HCT116 (cell line): ENCODE results near the gene REXO5. TPM values are rescaled to one million over a fixed set of nuclear protein-coding genes. Genes with fewer than 3 reads are reported as not detected.
A peak's percentile ranks its signal among the peaks of the same experiment; 100 is the strongest.

Experiments used
- ATAC-seq: fragments of 200-7000 bp; cut with Tn5 transposase; 2 replicates; pipeline ENCODE4 v1.9.1; 2020; ENCODE audit warnings: mild to moderate bottlenecking, moderate library complexity
- BruUV-seq: library from RNA; stranded (reverse); fragments of 400-500 nt; replicated peaks from 2 replicates; lab custom pipeline; 2021; lab: Mats Ljungman, UMichigan
- CTCF ChIA-PET: fragments of 300-600 bp; sonication (Branson Sonifier 250); formaldehyde crosslinking; loops from one replicate; lab custom pipeline; 2021; ENCODE audit warnings: antibody characterized with exemption; lab: Charles Lee
- POLR2A ChIA-PET: fragments of 300-600, 350-600 bp; sonication (Branson Sonifier 250); formaldehyde crosslinking; loops from one replicate; lab custom pipeline; 2021; ENCODE audit warnings: antibody characterized with exemption; lab: Charles Lee
- RAD21 ChIA-PET, 2 experiments: fragments of 300-600 bp; sonication (Branson Sonifier 250); formaldehyde crosslinking; loops; one replicate each; lab custom pipeline; 2023; ENCODE audit warnings: low total read pairs in 2 of 2; ENCODE audit not compliant: uncharacterized antibody in 2 of 2, unreplicated experiment in 2 of 2, low non-redundant PET in 1 of 2; lab: Charles Lee
- DNase-seq: peaks from one replicate; pipeline ENCODE4 v3.0.0-alpha.2; 2010; ENCODE audit warnings: low read depth, low spot score
- H2AFZ ChIP-seq: fragments of 200-600 bp; shearing (Covaris generic), sonication (generic); 2 replicates; pipeline ENCODE4 v1.6.1; 2017; ENCODE audit warnings: low read depth, mixed run types, mixed read lengths, antibody characterized with exemption, low read length; ENCODE audit not compliant: poor library complexity, severe bottlenecking
- H3K27ac ChIP-seq: 2 replicates; pipeline ENCODE4 v1.5.1; 2012; ENCODE audit warnings: low read depth, low read length
- H3K27me3 ChIP-seq: fragments of 200-600 bp; sonication (generic); 2 replicates; pipeline ENCODE4 v1.6.1; 2016; ENCODE audit warnings: mixed run types, low read length, mixed read lengths; ENCODE audit not compliant: insufficient read depth
- H3K36me3 ChIP-seq, 2 experiments: fragments of 200-500 bp in 1 of 2; fragments of 200-600 bp in 1 of 2; sonication (Bioruptor generic) in 1 of 2; sonication (generic) in 1 of 2; 2 replicates each; pipeline versions ENCODE4 v1.5.1 to v1.6.1; 2014 to 2016; ENCODE audit warnings: low read length in 2 of 2, inconsistent platforms in 1 of 2, mixed read lengths in 1 of 2, mixed run types in 1 of 2; ENCODE audit not compliant: insufficient read depth in 2 of 2, control insufficient read depth in 1 of 2
- H3K4me1 ChIP-seq, 2 experiments: fragments of 200-600 bp in 1 of 2; sonication (generic) in 1 of 2; 2 replicates each; pipeline versions ENCODE4 v1.5.1 to v1.6.1; 2012 to 2017; ENCODE audit warnings: low read length in 2 of 2, inconsistent platforms in 1 of 2, mild to moderate bottlenecking in 1 of 2, mixed read lengths in 1 of 2, mixed run types in 1 of 2, moderate library complexity in 1 of 2; ENCODE audit not compliant: insufficient read depth in 2 of 2, control insufficient read depth in 1 of 2
- H3K4me2 ChIP-seq: fragments of 200-600 bp; sonication (generic); 2 replicates; pipeline ENCODE4 v1.6.1; 2017; ENCODE audit warnings: mixed run types, low read length, mixed read lengths
- H3K4me3 ChIP-seq, 2 experiments: fragments of 200-600 bp in 1 of 2; sonication (generic) in 1 of 2; replicated peaks in 1 of 2; 2 replicates each; pipeline ENCODE4 v1.5.1; 2011 to 2016; ENCODE audit warnings: low read length in 2 of 2, control low read depth in 1 of 2, low read depth in 1 of 2, mild to moderate bottlenecking in 1 of 2, mixed read lengths in 1 of 2, mixed run types in 1 of 2
- H3K79me2 ChIP-seq: fragments of 200-600 bp; sonication (generic); 2 replicates; pipeline ENCODE4 v1.6.1; 2017; ENCODE audit warnings: mild to moderate bottlenecking, mixed run types, low read length, moderate library complexity, mixed read lengths; ENCODE audit not compliant: insufficient read depth
- H3K9ac ChIP-seq: fragments of 200-600 bp; sonication (generic); 2 replicates; pipeline ENCODE4 v1.6.1; 2016; ENCODE audit warnings: low read length, mixed read lengths
- H3K9me2 ChIP-seq: fragments of 200-600 bp; sonication (generic), shearing (Covaris generic); 2 replicates; pipeline ENCODE4 v1.6.1; 2017; ENCODE audit warnings: mixed run types, mild to moderate bottlenecking, moderate library complexity; ENCODE audit not compliant: insufficient read depth
- H3K9me3 ChIP-seq, 2 experiments: fragments of 200-500 bp in 1 of 2; fragments of 200-600 bp in 1 of 2; sonication (Bioruptor generic) in 1 of 2; sonication (generic) in 1 of 2; 2 replicates each; pipeline ENCODE4 v1.6.1; 2014 to 2017; ENCODE audit warnings: low read length in 2 of 2, mixed read lengths in 2 of 2, inconsistent platforms in 1 of 2, low read depth in 1 of 2, mild to moderate bottlenecking in 1 of 2, mixed run types in 1 of 2, moderate library complexity in 1 of 2; ENCODE audit not compliant: control insufficient read depth in 1 of 2, insufficient read depth in 1 of 2
- H4K20me1 ChIP-seq: fragments of 200-600 bp; sonication (generic), shearing (Covaris generic); 2 replicates; pipeline ENCODE4 v1.6.1; 2017; ENCODE audit warnings: mixed run types, mild to moderate bottlenecking, moderate library complexity; ENCODE audit not compliant: insufficient read depth
- CBX3 ChIP-seq: IDR thresholded peaks from 2 replicates; pipeline ENCODE4 v1.6.1; 2012; ENCODE audit warnings: low read depth
- intact Hi-C: fragments of 100-400 bp; cut with micrococcal nuclease; formaldehyde crosslinking; loops from 2 replicates; pipeline ENCODE4 v1.10.0; 2022
- total RNA-seq: library from RNA; stranded (reverse); gene quantifications from one replicate; pipeline ENCODE4 v1.2.1, GENCODE V29; 2021; ENCODE audit not compliant: unreplicated experiment

REXO5 gene
- total RNA-seq, 1 experiment from 2014 or later, result 10.5 TPM

DNA sequence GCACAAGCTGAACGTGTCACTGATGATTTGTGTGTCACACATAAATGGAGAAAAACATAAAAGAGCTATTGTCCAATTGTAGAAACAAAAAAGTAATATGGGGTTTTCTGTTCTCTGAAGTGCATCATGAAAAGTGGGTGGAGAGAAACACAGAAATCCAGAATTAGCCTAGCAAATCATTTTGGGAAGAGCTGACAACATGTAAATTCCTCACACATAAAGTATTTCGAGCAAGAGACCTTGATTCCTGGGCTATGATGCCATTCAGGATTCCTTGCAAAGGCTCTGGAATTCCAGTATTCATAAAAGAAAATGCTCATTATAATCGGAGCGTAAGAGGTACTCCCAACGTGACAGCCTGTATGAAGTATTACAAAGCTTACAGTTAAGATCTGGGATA lies 92.7 kb downstream of the REXO5 start:
- ChIA-PET POLR2A (interaction anchor here (1.1 to 2.4 kb wide), 2 partner anchors 12 to 15 kb away, joined by 7 to 11 read pairs; no protein-coding TSS in a partner anchor), RAD21 (no interaction called here), CTCF (no interaction called here)
- intact Hi-C loops, result no loop called here
- H3K4me1 ChIP-seq, result peaks cover 34 to 53% of the 10 kb centered on the region in 2 experiments
- no peaks in the 10 kb centered on the region for H3K9me2 ChIP-seq
- ATAC-seq (no peak), DNase-seq (no peak)
- peak overlapping the region; percentile 91 for H3K9ac ChIP-seq
- H4K20me1 ChIP-seq, result no peaks in the 10 kb centered on the region
- no TSS peak for BruUV-seq
- no peak overlapping the region; the same call in 1 of the 2 replicates for H3K27ac ChIP-seq
- H3K36me3 ChIP-seq, result peaks cover 6 to 12% of the 10 kb centered on the region in 2 experiments; a peak in 2 of 4 replicates
- no peak overlapping the region for H2AFZ ChIP-seq
- no peak for TF ChIP-seq CBX3
- H3K27me3 ChIP-seq, result no peaks in the 10 kb centered on the region
- peak overlapping the region; percentile 93 for H3K4me2 ChIP-seq
- peaks cover 77% of the 10 kb centered on the region for H3K79me2 ChIP-seq
- H3K9me3 ChIP-seq, result no peaks in the 10 kb centered on the region
- peak overlapping the region; percentile 86 to 88 for H3K4me3 ChIP-seq

Other genes with a start within 250 kb of the REXO5 start
- not detected for gene ACSM2B, start 230.2 kb upstream of the REXO5 start, total RNA-seq
- not detected for gene ACSM1, start 108.8 kb upstream of the REXO5 start, total RNA-seq
- gene THUMPD1, start 64.7 kb upstream of the REXO5 start, total RNA-seq, result 33.9 TPM
- 15.0 TPM for gene ACSM3, start 42.5 kb upstream of the REXO5 start, total RNA-seq
- gene ERI2, start 55 bp upstream of the REXO5 start, total RNA-seq, result 42.1 TPM
- gene DCUN1D3, start 93.8 kb downstream of the REXO5 start, total RNA-seq, result 16.4 TPM
- gene LYRM1, start 94.2 kb downstream of the REXO5 start, total RNA-seq, result 26.7 TPM